OCI-LY1 (cell line): ENCODE results near the gene APH1B.

Experiments used
- H2AFZ ChIP-seq: fragments of 200-600 bp; sonication (generic), shearing (Covaris generic); 2 replicates; pipeline ENCODE4 v1.6.0; 2014; ENCODE audit warnings: antibody characterized with exemption, mild to moderate bottlenecking, low read length
- H3F3A ChIP-seq: fragments of 200-600 bp; sonication (generic), shearing (Covaris generic); 2 replicates; pipeline ENCODE4 v1.6.0; 2014; ENCODE audit warnings: mild to moderate bottlenecking, antibody characterized with exemption, low read length, moderate library complexity; ENCODE audit not compliant: insufficient read depth
- H3K27ac ChIP-seq: fragments of 200-600 bp; sonication (generic); 2 replicates; pipeline ENCODE4 v1.5.1; 2014; ENCODE audit warnings: low read length, mixed run types, mild to moderate bottlenecking, low read depth; ENCODE audit not compliant: poor library complexity, severe bottlenecking
- H3K27me3 ChIP-seq: fragments of 200-600 bp; sonication (generic); 2 replicates; pipeline ENCODE4 v1.6.0; 2014; ENCODE audit warnings: antibody characterized with exemption, mild to moderate bottlenecking, low read length, moderate library complexity; ENCODE audit not compliant: insufficient read depth
- H3K36me3 ChIP-seq: fragments of 200-600 bp; sonication (generic); 2 replicates; pipeline ENCODE4 v1.6.1; 2014; ENCODE audit warnings: mild to moderate bottlenecking, antibody characterized with exemption, low read length, moderate library complexity, mixed read lengths; ENCODE audit not compliant: insufficient read depth
- H3K4me1 ChIP-seq: fragments of 200-600 bp; sonication (generic); 2 replicates; pipeline ENCODE4 v1.5.1; 2014; ENCODE audit warnings: mild to moderate bottlenecking, low read length, moderate library complexity; ENCODE audit not compliant: insufficient read depth, severe bottlenecking
- H3K4me2 ChIP-seq: fragments of 200-600 bp; sonication (generic), shearing (Covaris generic); 2 replicates; pipeline ENCODE4 v1.6.1; 2014; ENCODE audit warnings: low read length
- H3K4me3 ChIP-seq: fragments of 200-600 bp; sonication (generic); 2 replicates; pipeline ENCODE4 v1.5.1; 2014; ENCODE audit warnings: low read length, low read depth, mild to moderate bottlenecking, mixed read lengths; ENCODE audit not compliant: poor library complexity, severe bottlenecking
- H3K79me2 ChIP-seq: fragments of 200-600 bp; shearing (Covaris generic); 2 replicates; pipeline ENCODE4 v1.6.1; 2016; ENCODE audit warnings: mixed run types, low read length, mixed read lengths; ENCODE audit not compliant: insufficient read depth
- H3K9ac ChIP-seq: fragments of 200-600 bp; sonication (generic), shearing (Covaris generic); 2 replicates; pipeline ENCODE4 v1.6.1; 2014; ENCODE audit warnings: mild to moderate bottlenecking, low read length, mixed read lengths
- H3K9me2 ChIP-seq: fragments of 200-600 bp; sonication (generic), shearing (Covaris generic); 2 replicates; pipeline ENCODE4 v1.6.1; 2014; ENCODE audit warnings: low read depth, mild to moderate bottlenecking, low read length, mixed read lengths
- H3K9me3 ChIP-seq: fragments of 200-600 bp; shearing (Covaris generic); 2 replicates; pipeline ENCODE4 v1.6.1; 2014; ENCODE audit warnings: low read length, mixed read lengths
- H4K20me1 ChIP-seq: fragments of 200-600 bp; sonication (generic), shearing (Covaris generic); 2 replicates; pipeline ENCODE4 v1.6.0; 2016; ENCODE audit warnings: mild to moderate bottlenecking, low read length; ENCODE audit not compliant: insufficient read depth
- CTCF ChIP-seq: fragments of 200-600 bp; sonication (generic), shearing (Covaris generic); IDR thresholded peaks from 2 replicates; pipeline ENCODE4 v1.5.1; 2017; ENCODE audit warnings: mild to moderate bottlenecking, antibody characterized with exemption, low read length, moderate library complexity, mixed read lengths
- EZH2 ChIP-seq: fragments of 200-600 bp; sonication (generic), shearing (Covaris generic); IDR thresholded peaks from 2 replicates; pipeline ENCODE4 v1.8.0; 2017; ENCODE audit warnings: borderline replicate concordance, mixed run types, mild to moderate bottlenecking, antibody characterized with exemption, low read length, moderate library complexity, mixed read lengths

Gene APH1B

GRCh38 chr15:63306492-63307073, 29.2 kb downstream of the APH1B start:
- Histone ChIP-seq H3K9me3 (no peaks in the 10 kb centered on the region), H4K20me1 (no peaks in the 10 kb centered on the region), H3K9ac (no peak overlapping the region), H3K4me2 (no peak overlapping the region), H3K9me2 (no peaks in the 10 kb centered on the region), H3K4me3 (no peak overlapping the region), H2AFZ (no peak overlapping the region), H3K79me2 (no peaks in the 10 kb centered on the region), H3K27me3 (no peaks in the 10 kb centered on the region), H3K27ac (no peak overlapping the region), H3K4me1 (no peaks in the 10 kb centered on the region), H3F3A (no peaks in the 10 kb centered on the region), H3K36me3 (peaks cover 31% of the 10 kb centered on the region)
- TF ChIP-seq EZH2 (no peak), CTCF (no peak)

DNA sequence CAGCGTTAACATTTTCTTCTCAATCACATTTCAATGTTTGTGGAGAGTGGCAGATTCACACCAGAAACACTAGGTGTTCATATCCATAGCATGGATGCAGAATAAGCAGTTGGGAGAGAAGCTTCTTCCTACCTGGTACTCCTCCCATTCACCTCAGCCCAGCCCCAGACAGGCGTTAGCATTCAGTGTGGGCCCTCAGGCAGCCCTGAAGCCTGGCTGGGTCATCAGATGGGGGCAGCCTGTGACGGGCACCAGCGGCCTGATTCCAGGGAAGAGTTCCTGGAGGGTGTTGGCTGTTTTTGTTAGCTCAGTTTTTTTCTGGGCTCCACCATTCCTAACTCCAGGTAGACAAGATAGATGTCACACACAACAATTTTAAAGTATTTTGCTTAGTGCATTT, 31.1 kb downstream of the APH1B start:
- Histone ChIP-seq H3K27me3 (no peaks in the 10 kb centered on the region), H3F3A (no peaks in the 10 kb centered on the region), H3K36me3 (peaks cover 21% of the 10 kb centered on the region), H3K4me1 (no peaks in the 10 kb centered on the region), H3K27ac (no peak overlapping the region), H2AFZ (no peak overlapping the region), H3K9me3 (no peaks in the 10 kb centered on the region), H3K4me3 (no peak overlapping the region), H3K9ac (no peak overlapping the region), H4K20me1 (no peaks in the 10 kb centered on the region), H3K79me2 (no peaks in the 10 kb centered on the region), H3K4me2 (no peak overlapping the region), H3K9me2 (no peaks in the 10 kb centered on the region)
- no peak for TF ChIP-seq EZH2
- TF ChIP-seq CTCF, result no peak

- Histone ChIP-seq H3K27me3 (no peaks in the 10 kb centered on the region), H3F3A (no peaks in the 10 kb centered on the region), H3K79me2 (no peaks in the 10 kb centered on the region), H4K20me1 (no peaks in the 10 kb centered on the region), H3K9me2 (no peaks in the 10 kb centered on the region), H3K4me1 (no peaks in the 10 kb centered on the region), H3K9ac (no peak overlapping the region), H3K4me3 (no peak overlapping the region), H3K27ac (no peak overlapping the region), H3K4me2 (no peak overlapping the region), H2AFZ (no peak overlapping the region), H3K36me3 (peaks cover 21% of the 10 kb centered on the region; the same call in 1 of the 2 replicates), H3K9me3 (no peaks in the 10 kb centered on the region)
- no peak for TF ChIP-seq EZH2
Measured at GRCh38 chr15:63308947-63309346, 31.5 kb downstream of the APH1B start.

- Histone ChIP-seq H3K27me3 (no peaks in the 10 kb centered on the region), H3K4me3 (no peak overlapping the region)
- TF ChIP-seq EZH2 (no peak), CTCF (no peak)
Measured at GRCh38 chr15:63310646-63311045, 33.2 kb downstream of the APH1B start.

More at GRCh38 chr15:63310646-63311045, 33.2 kb downstream of the APH1B start:
- no peak overlapping the region for H2AFZ ChIP-seq
- H3K4me1 ChIP-seq, result no peaks in the 10 kb centered on the region
- no peaks in the 10 kb centered on the region for H4K20me1 ChIP-seq
- H3K27ac ChIP-seq, result no peak overlapping the region
- peaks cover 13% of the 10 kb centered on the region; the same call in 1 of the 2 replicates for H3K36me3 ChIP-seq
- H3F3A ChIP-seq, result no peaks in the 10 kb centered on the region
- H3K9ac ChIP-seq, result no peak overlapping the region
- H3K9me2 ChIP-seq, result no peaks in the 10 kb centered on the region
- no peaks in the 10 kb centered on the region for H3K79me2 ChIP-seq
- H3K9me3 ChIP-seq, result no peaks in the 10 kb centered on the region
- no peak overlapping the region for H3K4me2 ChIP-seq
